ENCODE data around the gene GPR137C. TPM values are rescaled to one million over a fixed set of nuclear protein-coding genes. Genes with fewer than 3 reads are reported as not detected.

The GPR137C gene
- total and polyA plus RNA-seq, 2 of the 4 experiments (the other 2 are of a cell fraction) = 0.72 to 0.91 TPM

DNA sequence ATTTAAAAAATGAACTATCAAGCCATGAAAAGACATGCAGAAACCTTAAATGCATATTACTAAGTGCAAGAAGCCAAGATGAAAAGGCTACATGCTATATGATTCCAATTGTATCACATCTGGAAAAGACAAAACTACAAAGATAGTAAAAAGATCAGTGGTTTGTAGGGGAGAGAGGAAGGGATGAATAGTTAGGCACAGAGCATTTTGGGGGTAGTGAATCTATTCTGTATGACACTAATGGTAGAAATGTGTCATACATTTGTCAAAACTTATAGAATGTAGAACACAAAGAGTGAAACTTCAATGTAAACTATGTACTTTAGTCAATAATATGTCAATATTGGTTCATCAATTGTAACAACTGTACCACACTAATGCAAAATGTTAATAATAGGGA, 21.2 kb upstream of the GPR137C start:
- Histone ChIP-seq H2BK15ac (ENCODE audit: low read depth, low read length) (no peak overlapping the region), H3K4me2 (ENCODE audit: low read depth, low read length) (no peak overlapping the region), H2BK20ac (ENCODE audit: low read depth, low read length) (no peak overlapping the region), H2AK5ac (ENCODE audit: low read depth, low read length) (no peak overlapping the region), H3K14ac (replicated peaks; ENCODE audit: low read depth, low read length) (no peak overlapping the region), H3K27me3 (ENCODE audit: control insufficient read depth, insufficient read depth, low read length) (no peaks in the 10 kb centered on the region), H3K4me1 (ENCODE audit: control insufficient read depth, insufficient read depth, low read length) (no peaks in the 10 kb centered on the region), H3K18ac (ENCODE audit: low read depth, low read length) (no peak overlapping the region), H3K23ac (ENCODE audit: low read depth, low read length) (no peak overlapping the region), H3K79me1 (ENCODE audit: low read depth in 1 of 2, low read length in 2 of 2) (no peaks in the 10 kb centered on the region), H2AK9ac (replicated peaks; ENCODE audit: low read depth, low read length, poor library complexity) (no peak overlapping the region), H4K20me1 (ENCODE audit: insufficient read depth, low read length) (no peaks in the 10 kb centered on the region), H3K4ac (ENCODE audit: low read depth, low read length) (no peak overlapping the region), H4K91ac (ENCODE audit: insufficient read depth, low read depth, low read length) (no peak overlapping the region), H4K8ac (ENCODE audit: low read depth in 2 of 2, low read length in 2 of 2) (no peak overlapping the region), H2BK5ac (ENCODE audit: low read depth, low read length, poor library complexity, severe bottlenecking) (no peak overlapping the region), H2BK120ac (ENCODE audit: low read depth, low read length) (no peak overlapping the region), H3K56ac (ENCODE audit: extremely low read depth, insufficient read depth, low read length) (no peak overlapping the region), H3K36me3 (ENCODE audit: control insufficient read depth, insufficient read depth, low read length) (no peaks in the 10 kb centered on the region), H3K4me3 (ENCODE audit: insufficient read depth, low read depth, low read length) (no peak overlapping the region), H3K9me1 (ENCODE audit: insufficient read depth, low read length) (0 out of 2 replicates have a peak, but pooled peaks cover 5% of the 10 kb centered on the region), H3K9ac (ENCODE audit: low read depth, low read length) (no peak overlapping the region), H3K27ac (ENCODE audit: insufficient read depth, low read length) (no peak overlapping the region), H2AFZ (replicated peaks; ENCODE audit: low read length, poor library complexity) (no peak overlapping the region), H3K9me3 (ENCODE audit: control insufficient read depth, insufficient read depth, low read length) (no peaks in the 10 kb centered on the region), H4K5ac (ENCODE audit: low read depth, low read length) (no peak overlapping the region)
- ATAC-seq (ENCODE audit: low read depth) (no peak), DNase-seq (no peak)
- intact Hi-C loops (cut with micrococcal nuclease) (no loop called here), in situ Hi-C loops (cut with MboI; ENCODE audit: low sequenced_read_pairs) (no loop called here), dilution Hi-C loops (cut with HindIII; ENCODE audit: low sequenced_read_pairs, unreplicated experiment) (no loop called here)
- BruUV-seq (replicated peaks) = no TSS peak
- CTCF ChIA-PET = no interaction called here
- POLR2A ChIA-PET (ENCODE audit: unreplicated experiment) = no interaction called here
- TF ChIP-seq NFE2L2 (IDR thresholded peaks at IDR 0.05; ENCODE audit: low read depth, low read length) = no peak
- TF ChIP-seq, protein P1, sequence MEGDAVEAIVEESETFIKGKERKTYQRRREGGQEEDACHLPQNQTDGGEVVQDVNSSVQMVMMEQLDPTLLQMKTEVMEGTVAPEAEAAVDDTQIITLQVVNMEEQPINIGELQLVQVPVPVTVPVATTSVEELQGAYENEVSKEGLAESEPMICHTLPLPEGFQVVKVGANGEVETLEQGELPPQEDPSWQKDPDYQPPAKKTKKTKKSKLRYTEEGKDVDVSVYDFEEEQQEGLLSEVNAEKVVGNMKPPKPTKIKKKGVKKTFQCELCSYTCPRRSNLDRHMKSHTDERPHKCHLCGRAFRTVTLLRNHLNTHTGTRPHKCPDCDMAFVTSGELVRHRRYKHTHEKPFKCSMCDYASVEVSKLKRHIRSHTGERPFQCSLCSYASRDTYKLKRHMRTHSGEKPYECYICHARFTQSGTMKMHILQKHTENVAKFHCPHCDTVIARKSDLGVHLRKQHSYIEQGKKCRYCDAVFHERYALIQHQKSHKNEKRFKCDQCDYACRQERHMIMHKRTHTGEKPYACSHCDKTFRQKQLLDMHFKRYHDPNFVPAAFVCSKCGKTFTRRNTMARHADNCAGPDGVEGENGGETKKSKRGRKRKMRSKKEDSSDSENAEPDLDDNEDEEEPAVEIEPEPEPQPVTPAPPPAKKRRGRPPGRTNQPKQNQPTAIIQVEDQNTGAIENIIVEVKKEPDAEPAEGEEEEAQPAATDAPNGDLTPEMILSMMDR (conservative IDR thresholded peaks at IDR 0.05; ENCODE audit: low read depth, low read length) = no peak
- no peak for TF ChIP-seq SMC3 (IDR thresholded peaks at IDR 0.05; ENCODE audit: low read depth, low read length)
- TF ChIP-seq MAFK (IDR thresholded peaks at IDR 0.05; ENCODE audit: low read depth, low read length) = no peak
